ENCODE measurements around the gene MAPT. TPM values are rescaled to one million over a fixed set of nuclear protein-coding genes. Genes with fewer than 3 reads are reported as not detected.
A peak's percentile ranks its signal among the peaks of the same experiment; 100 is the strongest.

The MAPT gene
- total RNA-seq, 6 experiments from 2014 or later: 0.11 to 0.43 (median 0.26) TPM

- Mint-ChIP-seq H3K36me3 (ENCODE audit: low read depth) (peaks cover 14% of the 10 kb centered on the region), H3K4me3 (no peak overlapping the region), H3K4me1 (ENCODE audit: low read depth) (peaks cover 20% of the 10 kb centered on the region), H3K27me3 (ENCODE audit: insufficient read depth) (peaks cover 3% of the 10 kb centered on the region), H3K9me3 (no peaks in the 10 kb centered on the region), H3K27ac (no peak overlapping the region)
- DNase-seq: no peak
- no peak for TF ChIP-seq CTCF (IDR thresholded peaks at IDR 0.05)
Measured at GRCh38 chr17:46044989-46045388, 150.6 kb downstream of the MAPT start.

- Mint-ChIP-seq H3K27me3 (ENCODE audit: insufficient read depth) (peaks cover 6% of the 10 kb centered on the region), H3K27ac (peak overlapping the region; percentile 24; the same call in 1 of the 2 replicates), H3K4me3 (no peak overlapping the region), H3K4me1 (ENCODE audit: low read depth) (peaks cover 20% of the 10 kb centered on the region), H3K36me3 (ENCODE audit: low read depth) (peaks cover 14% of the 10 kb centered on the region), H3K9me3 (no peaks in the 10 kb centered on the region)
- no peak for DNase-seq
- TF ChIP-seq CTCF (IDR thresholded peaks at IDR 0.05): no peak
Measured at GRCh38 chr17:46045639-46046038, 151.3 kb downstream of the MAPT start.

GRCh38 chr17:46046957-46047356 is 152.6 kb downstream of the MAPT start:
- Mint-ChIP-seq H3K4me3 (no peak overlapping the region), H3K4me1 (ENCODE audit: low read depth) (peaks cover 26% of the 10 kb centered on the region), H3K27ac (no peak overlapping the region), H3K36me3 (ENCODE audit: low read depth) (peaks cover 20% of the 10 kb centered on the region), H3K9me3 (no peaks in the 10 kb centered on the region), H3K27me3 (ENCODE audit: insufficient read depth) (peaks cover 6% of the 10 kb centered on the region)
- DNase-seq: no peak
- no peak for TF ChIP-seq CTCF (IDR thresholded peaks at IDR 0.05)

DNA sequence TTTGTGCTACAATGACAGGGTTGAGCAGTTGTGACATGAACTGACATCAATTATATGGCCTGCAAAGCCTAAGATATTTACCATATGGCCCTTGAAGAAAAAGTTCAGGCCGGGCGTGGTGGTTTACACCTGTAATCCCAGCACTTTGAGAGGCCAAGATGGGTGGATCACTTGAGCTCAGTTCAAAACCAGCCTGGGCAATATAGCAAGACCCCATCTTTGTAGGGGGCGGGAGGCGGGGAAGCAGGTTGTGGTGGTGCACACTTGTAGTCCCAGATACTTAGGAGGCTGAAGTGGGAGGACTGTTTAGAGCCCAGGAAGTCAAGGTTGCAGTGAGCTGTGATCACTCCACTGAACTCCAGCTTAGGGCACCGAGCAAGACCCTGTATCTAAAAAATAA is 153.0 kb downstream of the MAPT start:
- Mint-ChIP-seq H3K9me3 (no peaks in the 10 kb centered on the region), H3K4me3 (no peak overlapping the region), H3K36me3 (ENCODE audit: low read depth) (peaks cover 23% of the 10 kb centered on the region), H3K27ac (no peak overlapping the region), H3K27me3 (ENCODE audit: insufficient read depth) (peaks cover 6% of the 10 kb centered on the region; the same call in 1 of the 2 replicates), H3K4me1 (ENCODE audit: low read depth) (peaks cover 28% of the 10 kb centered on the region)
- DNase-seq: no peak
- TF ChIP-seq CTCF (IDR thresholded peaks at IDR 0.05): no peak

DNA sequence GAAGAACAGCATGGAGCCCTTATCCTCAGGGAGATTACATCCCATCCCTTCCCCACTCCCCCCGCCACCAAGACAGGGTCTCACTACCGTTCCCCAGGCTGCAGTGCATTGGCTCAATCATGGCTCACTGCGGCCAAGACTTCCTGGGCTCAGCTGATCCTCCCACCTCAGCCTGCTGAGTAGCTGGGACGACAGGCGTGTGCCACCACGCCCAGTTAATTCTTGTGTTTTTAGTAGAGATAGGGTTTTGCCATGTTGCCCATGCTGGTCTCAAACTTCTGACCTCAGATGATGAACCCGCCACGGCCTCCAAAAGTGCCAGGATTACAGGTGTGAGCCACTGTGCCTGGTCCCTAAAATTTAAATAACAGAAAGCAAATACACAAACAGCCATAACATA is 153.5 kb downstream of the MAPT start:
- Mint-ChIP-seq H3K4me3 (no peak overlapping the region), H3K27ac (no peak overlapping the region), H3K36me3 (ENCODE audit: low read depth) (peaks cover 23% of the 10 kb centered on the region), H3K27me3 (ENCODE audit: insufficient read depth) (peaks cover 6% of the 10 kb centered on the region; the same call in 1 of the 2 replicates), H3K9me3 (no peaks in the 10 kb centered on the region), H3K4me1 (ENCODE audit: low read depth) (peaks cover 28% of the 10 kb centered on the region)
- DNase-seq: no peak
- TF ChIP-seq CTCF (IDR thresholded peaks at IDR 0.05): no peak

GRCh38 chr17:46049656-46050055 is 155.3 kb downstream of the MAPT start:
- Mint-ChIP-seq H3K27ac (no peak overlapping the region; the same call in 1 of the 2 replicates), H3K36me3 (ENCODE audit: low read depth) (peaks cover 28% of the 10 kb centered on the region), H3K4me3 (no peak overlapping the region), H3K4me1 (ENCODE audit: low read depth) (peaks cover 27% of the 10 kb centered on the region), H3K27me3 (ENCODE audit: insufficient read depth) (peaks cover 10% of the 10 kb centered on the region), H3K9me3 (no peaks in the 10 kb centered on the region)
- no peak for TF ChIP-seq CTCF (IDR thresholded peaks at IDR 0.05)
- no peak for DNase-seq
